GM12878 (cell line): ENCODE data around the gene MTRF1.

ENCODE experiments used
- CTCF ChIP-seq, 3 experiments: IDR thresholded peaks in 2 of 3; conservative IDR thresholded peaks in 1 of 3; 2 replicates each; pipeline ENCODE4 v1.5.1; 2011; ENCODE audit warnings: low read depth in 3 of 3, low read length in 3 of 3, mild to moderate bottlenecking in 3 of 3, control low read depth in 2 of 3, moderate library complexity in 2 of 3, inconsistent platforms in 1 of 3, mixed read lengths in 1 of 3; ENCODE audit not compliant: control insufficient read depth in 2 of 3, insufficient read depth in 1 of 3; ENCODE audit errors: extremely low read depth in 1 of 3
- POLR2AphosphoS5 ChIP-seq: IDR thresholded peaks from 2 replicates; pipeline ENCODE4 v1.6.1; 2011; ENCODE audit warnings: mild to moderate bottlenecking, low read length, inconsistent platforms
- SUZ12 ChIP-seq: fragments of 200-600 bp; sonication (generic); IDR thresholded peaks from one replicate; pipeline ENCODE4 v1.6.1; 2018; ENCODE audit warnings: antibody characterized with exemption, mild to moderate bottlenecking; ENCODE audit not compliant: unreplicated experiment
- USF2 ChIP-seq: IDR thresholded peaks from 2 replicates; pipeline ENCODE4 v1.6.1; 2011; ENCODE audit warnings: low read depth, low read length, improper control_type of control experiment, borderline replicate concordance
- YY1 ChIP-seq: IDR thresholded peaks from 2 replicates; pipeline ENCODE4 v1.6.1; 2011; ENCODE audit warnings: low read depth, mild to moderate bottlenecking, low read length
- ZBTB33 ChIP-seq: fragments of 450-650 bp; IDR thresholded peaks from 2 replicates; pipeline ENCODE4 v1.6.1; 2017; ENCODE audit warnings: mild to moderate bottlenecking
- ZNF592 ChIP-seq: fragments of 450-650 bp; IDR thresholded peaks from 2 replicates; pipeline ENCODE4 v1.6.1; 2017; ENCODE audit warnings: mild to moderate bottlenecking, moderate library complexity

GRCh38 chr13:41224113-41225110 lies 39.0 kb downstream of the MTRF1 start:
- no peak for TF ChIP-seq ZBTB33
- no peak for TF ChIP-seq CTCF (IDR thresholded peaks at IDR 0.05 in 2 of 3, conservative IDR thresholded peaks at IDR 0.05 in 1 of 3; ENCODE audit: control insufficient read depth in 2 of 3, extremely low read depth in 1 of 3, insufficient read depth in 1 of 3, low read depth in 3 of 3, low read length in 3 of 3)
- TF ChIP-seq USF2 = no peak
- no peak for TF ChIP-seq YY1
- TF ChIP-seq SUZ12 = no peak
- no peak for TF ChIP-seq POLR2AphosphoS5
- no peak for TF ChIP-seq ZNF592
